C4-2B (cell line): ENCODE results near the gene TOMM20.

Experiments used
- ZFX ChIP-seq: fragments of 450-650 bp; IDR thresholded peaks from 2 replicates; pipeline ENCODE4 v1.6.1; 2017
- TF ChIP-seq, protein P1 (sequence below): fragments of 450-650 bp; conservative IDR thresholded peaks from 2 replicates; pipeline ENCODE4 v1.5.1; 2017; ENCODE audit warnings: mild to moderate bottlenecking

DNA sequence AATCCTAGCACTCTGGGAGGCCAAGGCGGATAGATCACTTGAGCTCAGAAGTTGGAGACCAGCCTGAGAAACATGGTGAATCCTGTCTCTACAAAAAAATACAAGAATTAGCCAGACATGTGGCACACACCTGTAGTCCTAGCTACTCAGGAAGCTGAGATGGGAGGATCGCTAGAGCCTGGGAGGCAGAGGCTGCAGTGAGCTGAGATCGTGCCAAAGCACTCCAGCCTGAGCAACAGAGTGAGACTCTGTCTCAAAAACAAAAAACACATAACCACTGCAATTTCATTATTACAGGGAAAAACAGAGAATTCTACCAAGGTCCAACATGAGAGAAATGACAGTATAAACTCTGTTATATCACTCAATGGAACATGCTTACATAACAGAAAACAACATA, 4.4 kb upstream of the TOMM20 start:
- TF ChIP-seq, protein P1, sequence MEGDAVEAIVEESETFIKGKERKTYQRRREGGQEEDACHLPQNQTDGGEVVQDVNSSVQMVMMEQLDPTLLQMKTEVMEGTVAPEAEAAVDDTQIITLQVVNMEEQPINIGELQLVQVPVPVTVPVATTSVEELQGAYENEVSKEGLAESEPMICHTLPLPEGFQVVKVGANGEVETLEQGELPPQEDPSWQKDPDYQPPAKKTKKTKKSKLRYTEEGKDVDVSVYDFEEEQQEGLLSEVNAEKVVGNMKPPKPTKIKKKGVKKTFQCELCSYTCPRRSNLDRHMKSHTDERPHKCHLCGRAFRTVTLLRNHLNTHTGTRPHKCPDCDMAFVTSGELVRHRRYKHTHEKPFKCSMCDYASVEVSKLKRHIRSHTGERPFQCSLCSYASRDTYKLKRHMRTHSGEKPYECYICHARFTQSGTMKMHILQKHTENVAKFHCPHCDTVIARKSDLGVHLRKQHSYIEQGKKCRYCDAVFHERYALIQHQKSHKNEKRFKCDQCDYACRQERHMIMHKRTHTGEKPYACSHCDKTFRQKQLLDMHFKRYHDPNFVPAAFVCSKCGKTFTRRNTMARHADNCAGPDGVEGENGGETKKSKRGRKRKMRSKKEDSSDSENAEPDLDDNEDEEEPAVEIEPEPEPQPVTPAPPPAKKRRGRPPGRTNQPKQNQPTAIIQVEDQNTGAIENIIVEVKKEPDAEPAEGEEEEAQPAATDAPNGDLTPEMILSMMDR = no peak
- TF ChIP-seq ZFX = no peak
